ENCODE data around the gene ARHGAP25. TPM values are rescaled to one million over a fixed set of nuclear protein-coding genes. Genes with fewer than 3 reads are reported as not detected.
A peak's percentile ranks its signal among the peaks of the same experiment; 100 is the strongest.

ARHGAP25 gene
- total RNA-seq, 1 donor from 2014 or later: 0.50 TPM

GRCh38 chr2:68719912-68720311 lies 14.7 kb upstream of the ARHGAP25 start:
- TF ChIP-seq, protein P1, sequence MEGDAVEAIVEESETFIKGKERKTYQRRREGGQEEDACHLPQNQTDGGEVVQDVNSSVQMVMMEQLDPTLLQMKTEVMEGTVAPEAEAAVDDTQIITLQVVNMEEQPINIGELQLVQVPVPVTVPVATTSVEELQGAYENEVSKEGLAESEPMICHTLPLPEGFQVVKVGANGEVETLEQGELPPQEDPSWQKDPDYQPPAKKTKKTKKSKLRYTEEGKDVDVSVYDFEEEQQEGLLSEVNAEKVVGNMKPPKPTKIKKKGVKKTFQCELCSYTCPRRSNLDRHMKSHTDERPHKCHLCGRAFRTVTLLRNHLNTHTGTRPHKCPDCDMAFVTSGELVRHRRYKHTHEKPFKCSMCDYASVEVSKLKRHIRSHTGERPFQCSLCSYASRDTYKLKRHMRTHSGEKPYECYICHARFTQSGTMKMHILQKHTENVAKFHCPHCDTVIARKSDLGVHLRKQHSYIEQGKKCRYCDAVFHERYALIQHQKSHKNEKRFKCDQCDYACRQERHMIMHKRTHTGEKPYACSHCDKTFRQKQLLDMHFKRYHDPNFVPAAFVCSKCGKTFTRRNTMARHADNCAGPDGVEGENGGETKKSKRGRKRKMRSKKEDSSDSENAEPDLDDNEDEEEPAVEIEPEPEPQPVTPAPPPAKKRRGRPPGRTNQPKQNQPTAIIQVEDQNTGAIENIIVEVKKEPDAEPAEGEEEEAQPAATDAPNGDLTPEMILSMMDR (IDR thresholded peaks at IDR 0.05): no peak
- Mint-ChIP-seq H3K27me3 (ENCODE audit: low read depth) (no peaks in the 10 kb centered on the region), H3K9me3 (ENCODE audit: low read depth) (no peaks in the 10 kb centered on the region), H3K36me3 (ENCODE audit: low read depth) (no peaks in the 10 kb centered on the region), H3K27ac (ENCODE audit: unreplicated experiment) (no peak overlapping the region), H3K4me1 (ENCODE audit: low read depth) (peaks cover 2% of the 10 kb centered on the region), H3K4me3 (ENCODE audit: unreplicated experiment) (no peak overlapping the region)
- DNase-seq (ENCODE audit: low spot score): no peak

- no peak overlapping the region for H3K27ac Mint-ChIP-seq (ENCODE audit: unreplicated experiment)
- no peaks in the 10 kb centered on the region for H3K9me3 Mint-ChIP-seq (ENCODE audit: low read depth)
- no peaks in the 10 kb centered on the region for H3K27me3 Mint-ChIP-seq (ENCODE audit: low read depth)
- no peak overlapping the region for H3K4me3 Mint-ChIP-seq (ENCODE audit: unreplicated experiment)
- TF ChIP-seq, protein P1 (IDR thresholded peaks at IDR 0.05): no peak
- DNase-seq (ENCODE audit: low spot score): no peak
- peaks cover 2% of the 10 kb centered on the region for H3K4me1 Mint-ChIP-seq (ENCODE audit: low read depth)
- H3K36me3 Mint-ChIP-seq (ENCODE audit: low read depth): no peaks in the 10 kb centered on the region
Observed at GRCh38 chr2:68720665-68721064, 13.9 kb upstream of the ARHGAP25 start.

GRCh38 chr2:68721482-68722101 lies 13.0 kb upstream of the ARHGAP25 start:
- no peak overlapping the region for H3K4me3 Mint-ChIP-seq (ENCODE audit: unreplicated experiment)
- no peak for DNase-seq (ENCODE audit: low spot score)
- no peak overlapping the region for H3K27ac Mint-ChIP-seq (ENCODE audit: unreplicated experiment)
- no peaks in the 10 kb centered on the region for H3K9me3 Mint-ChIP-seq (ENCODE audit: low read depth)
- no peaks in the 10 kb centered on the region for H3K27me3 Mint-ChIP-seq (ENCODE audit: low read depth)
- TF ChIP-seq, protein P1 (IDR thresholded peaks at IDR 0.05): no peak
- peaks cover 2% of the 10 kb centered on the region for H3K4me1 Mint-ChIP-seq (ENCODE audit: low read depth)
- no peaks in the 10 kb centered on the region for H3K36me3 Mint-ChIP-seq (ENCODE audit: low read depth)

DNA sequence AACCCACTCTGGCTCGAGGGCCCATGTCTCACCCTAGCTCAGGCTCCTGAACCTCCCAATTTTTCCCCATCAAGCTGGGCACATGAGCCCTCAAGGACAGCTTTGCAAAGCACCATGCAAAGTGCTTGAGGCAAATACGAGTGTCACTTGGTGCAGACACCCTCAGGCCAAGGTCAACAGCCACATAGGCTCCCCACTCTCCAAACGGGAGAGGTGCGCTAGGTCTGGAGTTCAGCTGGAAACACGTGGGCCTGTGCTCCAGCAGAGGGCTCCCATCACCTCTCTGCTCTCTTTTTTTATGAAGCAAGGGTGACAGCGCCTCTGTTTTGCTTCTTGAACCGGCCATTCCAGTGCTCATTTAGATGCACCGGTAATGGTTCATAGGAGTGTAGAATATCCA lies 11.9 kb upstream of the ARHGAP25 start:
- no peak overlapping the region for H3K27ac Mint-ChIP-seq (ENCODE audit: unreplicated experiment)
- TF ChIP-seq, protein P1 (IDR thresholded peaks at IDR 0.05): peak; percentile 30
- H3K9me3 Mint-ChIP-seq (ENCODE audit: low read depth): no peaks in the 10 kb centered on the region
- no peaks in the 10 kb centered on the region for H3K36me3 Mint-ChIP-seq (ENCODE audit: low read depth)
- H3K4me3 Mint-ChIP-seq (ENCODE audit: unreplicated experiment): no peak overlapping the region
- DNase-seq (ENCODE audit: low spot score): no peak
- H3K27me3 Mint-ChIP-seq (ENCODE audit: low read depth): no peaks in the 10 kb centered on the region
- peaks cover 2% of the 10 kb centered on the region for H3K4me1 Mint-ChIP-seq (ENCODE audit: low read depth)

GRCh38 chr2:68723181-68723580 lies 11.4 kb upstream of the ARHGAP25 start:
- Mint-ChIP-seq H3K4me3 (ENCODE audit: unreplicated experiment) (no peak overlapping the region), H3K27ac (ENCODE audit: unreplicated experiment) (no peak overlapping the region), H3K27me3 (ENCODE audit: low read depth) (no peaks in the 10 kb centered on the region), H3K9me3 (ENCODE audit: low read depth) (no peaks in the 10 kb centered on the region), H3K36me3 (ENCODE audit: low read depth) (no peaks in the 10 kb centered on the region), H3K4me1 (ENCODE audit: low read depth) (peaks cover 2% of the 10 kb centered on the region)
- TF ChIP-seq, protein P1 (IDR thresholded peaks at IDR 0.05): no peak
- DNase-seq (ENCODE audit: low spot score): no peak
